Mesothelial cell of epicardium (in vitro differentiated cells): Measurements from ENCODE around the gene INPP4B. TPM values are rescaled to one million over a fixed set of nuclear protein-coding genes. Genes with fewer than 3 reads are reported as not detected.
A peak's percentile ranks its signal among the peaks of the same experiment; 100 is the strongest.

Source experiments
- DNase-seq, 2 experiments: peaks; one replicate each; pipeline ENCODE4 v3.0.0; 2021; ENCODE audit warnings: low spot score in 2 of 2; ENCODE audit not compliant: unreplicated experiment in 2 of 2
- H3K27ac Mint-ChIP-seq: 2 replicates; pipeline ENCODE4 v1.8.0; 2021; ENCODE audit warnings: mixed read lengths
- H3K27me3 Mint-ChIP-seq: 2 replicates; pipeline ENCODE4 v1.8.0; 2021; ENCODE audit warnings: low read depth, mixed read lengths
- H3K36me3 Mint-ChIP-seq: 2 replicates; pipeline ENCODE4 v1.8.0; 2021; ENCODE audit warnings: mixed read lengths
- H3K4me1 Mint-ChIP-seq: 2 replicates; pipeline ENCODE4 v1.8.0; 2021; ENCODE audit warnings: mixed read lengths
- H3K4me3 Mint-ChIP-seq: 2 replicates; pipeline ENCODE4 v1.8.0; 2021; ENCODE audit warnings: mild to moderate bottlenecking, moderate library complexity, mixed read lengths
- H3K9me3 Mint-ChIP-seq: 2 replicates; pipeline ENCODE4 v1.8.0; 2021; ENCODE audit warnings: mixed read lengths
- total RNA-seq: library from RNA; stranded (reverse); gene quantifications from 3 replicates; pipeline ENCODE4 v1.2.1, GENCODE V29; 2021
- TF ChIP-seq, protein P1 (sequence below): fragments of 200-600 bp; sonication (generic); IDR thresholded peaks from one replicate; pipeline ENCODE4 v1.5.0; 2021; ENCODE audit warnings: antibody characterized with exemption; ENCODE audit not compliant: unreplicated experiment

Gene INPP4B
- total RNA-seq, 1 donor from 2014 or later: 35.4 TPM

DNA sequence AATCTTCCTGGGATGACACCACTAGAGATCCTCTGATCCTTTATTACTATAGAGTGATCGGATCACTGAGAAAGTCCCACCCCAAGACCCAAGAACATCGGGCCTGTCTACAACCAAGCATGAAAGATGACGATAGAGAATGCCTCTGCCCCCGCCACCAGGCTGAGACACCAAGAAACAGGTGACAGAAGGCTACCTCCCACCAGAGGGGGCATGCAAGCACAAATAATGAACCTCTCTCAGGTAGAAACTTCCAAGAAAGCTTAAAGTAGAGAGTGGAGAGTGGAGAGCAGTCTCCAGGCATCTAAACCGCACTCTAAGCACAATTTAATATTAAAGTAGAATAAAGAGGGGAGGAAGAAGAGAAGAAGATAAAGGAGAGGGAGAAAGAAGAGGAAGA, 402.6 kb downstream of the INPP4B start:
- Mint-ChIP-seq H3K27ac (no peak overlapping the region), H3K27me3 (no peaks in the 10 kb centered on the region), H3K4me1 (peaks cover 14% of the 10 kb centered on the region), H3K9me3 (peaks cover 26% of the 10 kb centered on the region), H3K4me3 (no peak overlapping the region), H3K36me3 (peaks cover 9% of the 10 kb centered on the region)
- TF ChIP-seq, protein P1, sequence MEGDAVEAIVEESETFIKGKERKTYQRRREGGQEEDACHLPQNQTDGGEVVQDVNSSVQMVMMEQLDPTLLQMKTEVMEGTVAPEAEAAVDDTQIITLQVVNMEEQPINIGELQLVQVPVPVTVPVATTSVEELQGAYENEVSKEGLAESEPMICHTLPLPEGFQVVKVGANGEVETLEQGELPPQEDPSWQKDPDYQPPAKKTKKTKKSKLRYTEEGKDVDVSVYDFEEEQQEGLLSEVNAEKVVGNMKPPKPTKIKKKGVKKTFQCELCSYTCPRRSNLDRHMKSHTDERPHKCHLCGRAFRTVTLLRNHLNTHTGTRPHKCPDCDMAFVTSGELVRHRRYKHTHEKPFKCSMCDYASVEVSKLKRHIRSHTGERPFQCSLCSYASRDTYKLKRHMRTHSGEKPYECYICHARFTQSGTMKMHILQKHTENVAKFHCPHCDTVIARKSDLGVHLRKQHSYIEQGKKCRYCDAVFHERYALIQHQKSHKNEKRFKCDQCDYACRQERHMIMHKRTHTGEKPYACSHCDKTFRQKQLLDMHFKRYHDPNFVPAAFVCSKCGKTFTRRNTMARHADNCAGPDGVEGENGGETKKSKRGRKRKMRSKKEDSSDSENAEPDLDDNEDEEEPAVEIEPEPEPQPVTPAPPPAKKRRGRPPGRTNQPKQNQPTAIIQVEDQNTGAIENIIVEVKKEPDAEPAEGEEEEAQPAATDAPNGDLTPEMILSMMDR: no peak
- DNase-seq: no peak

DNA sequence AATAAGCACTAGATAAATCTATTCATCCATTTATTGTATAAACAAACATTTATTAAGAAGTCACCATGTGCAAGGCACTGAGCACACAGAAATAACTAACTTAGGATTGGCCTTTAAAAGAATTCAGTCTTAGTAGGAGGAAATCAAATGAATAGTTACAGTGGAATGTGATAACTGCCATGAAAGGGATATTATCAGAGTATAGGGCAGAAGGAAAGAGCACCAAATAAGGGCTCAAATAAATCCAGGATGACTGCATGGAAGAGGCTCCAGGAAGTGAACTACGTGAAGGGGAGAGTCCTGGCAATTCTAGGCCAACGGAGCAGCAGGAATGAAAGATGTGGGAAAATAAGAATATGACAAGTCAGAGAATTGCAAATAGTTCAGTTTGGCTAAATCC, 406.0 kb downstream of the INPP4B start:
- Mint-ChIP-seq H3K9me3 (peaks cover 42% of the 10 kb centered on the region), H3K4me1 (peaks cover 5% of the 10 kb centered on the region), H3K27ac (peak overlapping the region; percentile 5), H3K4me3 (no peak overlapping the region), H3K27me3 (no peaks in the 10 kb centered on the region), H3K36me3 (peaks cover 22% of the 10 kb centered on the region)
- DNase-seq: no peak
- TF ChIP-seq, protein P1: no peak

DNA sequence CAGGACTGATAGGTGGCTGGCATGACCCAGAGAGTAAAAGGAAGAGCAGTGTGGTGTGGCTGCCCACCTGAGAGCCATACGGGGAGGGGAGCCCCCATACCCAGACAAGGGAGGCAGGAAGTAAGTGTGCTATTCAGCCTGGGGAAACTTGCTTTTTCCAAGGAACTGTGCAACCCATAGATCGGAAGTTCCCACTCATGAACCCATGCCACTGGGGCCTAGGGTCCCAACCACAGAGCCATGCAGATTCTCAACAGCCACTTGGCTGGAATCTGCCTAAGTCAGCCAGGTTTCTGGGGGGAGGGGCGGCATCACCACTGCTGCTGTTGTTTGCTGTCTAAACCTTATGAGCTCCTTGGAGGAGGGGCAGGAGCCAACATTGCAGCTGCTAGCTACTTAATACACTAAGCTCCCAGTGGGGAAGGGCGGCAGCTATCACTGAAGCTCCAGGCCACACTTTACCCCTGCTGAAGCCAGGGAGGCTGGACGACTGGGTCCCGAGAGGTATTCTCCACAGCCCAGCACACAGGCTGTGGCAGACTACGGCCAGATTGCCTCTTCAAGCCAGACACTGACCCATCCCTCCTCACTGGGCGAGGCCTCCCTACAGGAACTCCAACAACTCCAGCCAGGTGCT, 410.4 kb downstream of the INPP4B start:
- TF ChIP-seq, protein P1: no peak
- no peak for DNase-seq
- no peak overlapping the region for H3K4me3 Mint-ChIP-seq

DNA sequence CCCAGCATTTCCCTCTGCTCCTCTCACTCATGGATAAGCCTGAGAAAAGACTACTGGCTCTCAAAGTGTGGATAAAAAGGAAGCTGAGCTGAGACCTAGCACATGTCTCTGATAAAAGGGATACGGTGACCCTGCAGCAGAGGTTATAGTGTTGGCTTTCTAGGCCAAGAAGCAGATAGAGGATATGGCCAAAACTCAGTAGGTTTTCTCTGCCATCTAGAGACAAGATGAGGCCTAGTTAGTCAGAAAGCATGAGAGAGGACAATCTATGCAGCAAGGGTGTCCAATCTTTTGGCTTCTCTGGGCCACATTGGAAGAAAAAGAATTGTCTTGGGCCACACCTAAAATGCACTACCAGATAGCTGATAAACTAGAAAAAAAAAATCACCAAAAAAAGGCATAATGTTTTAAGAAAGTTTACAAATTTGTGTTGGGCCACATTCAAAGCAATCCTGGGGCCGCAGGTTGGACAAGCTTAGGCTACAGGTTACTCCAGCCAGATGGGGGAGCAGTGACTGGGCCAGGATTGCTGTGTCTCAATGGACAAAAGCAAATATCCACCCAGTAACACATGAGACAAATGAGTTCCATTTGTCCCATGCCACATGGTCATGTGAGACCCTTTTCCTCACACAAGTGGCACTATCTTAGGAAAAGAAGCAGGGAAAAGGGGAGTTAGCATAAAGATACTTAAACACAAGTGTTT, 411.4 kb downstream of the INPP4B start:
- Mint-ChIP-seq H3K4me3 (no peak overlapping the region), H3K27ac (no peak overlapping the region), H3K27me3 (no peaks in the 10 kb centered on the region), H3K36me3 (peaks cover 20% of the 10 kb centered on the region), H3K4me1 (peaks cover 2% of the 10 kb centered on the region), H3K9me3 (peaks cover 22% of the 10 kb centered on the region)
- TF ChIP-seq, protein P1: no peak
- DNase-seq: no peak

More for the DNA sequence above, 410.4 kb downstream of the INPP4B start:
- peaks cover 5% of the 10 kb centered on the region for H3K4me1 Mint-ChIP-seq
- peaks cover 26% of the 10 kb centered on the region for H3K9me3 Mint-ChIP-seq
- no peaks in the 10 kb centered on the region for H3K27me3 Mint-ChIP-seq
- peaks cover 20% of the 10 kb centered on the region for H3K36me3 Mint-ChIP-seq
- no peak overlapping the region for H3K27ac Mint-ChIP-seq

DNA sequence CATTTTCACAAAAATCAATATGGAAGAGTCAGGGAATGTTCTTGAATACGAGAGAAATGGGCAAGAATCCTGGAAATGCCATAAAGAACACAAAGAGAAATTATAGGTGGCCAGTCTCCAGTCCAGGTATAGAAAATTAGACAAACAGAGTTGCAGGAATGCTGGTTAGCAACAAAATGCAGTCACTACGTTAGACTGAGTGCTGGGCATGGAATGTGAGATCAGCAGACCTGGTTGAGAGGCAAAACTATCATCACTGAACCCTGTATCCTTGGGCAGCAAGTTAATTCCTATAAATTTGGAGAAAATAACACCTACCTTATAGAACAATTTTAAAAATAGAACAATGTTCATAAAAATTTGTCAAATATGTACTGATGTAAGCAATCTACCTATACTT, 417.4 kb downstream of the INPP4B start:
- no peaks in the 10 kb centered on the region for H3K36me3 Mint-ChIP-seq
- no peaks in the 10 kb centered on the region for H3K9me3 Mint-ChIP-seq
- H3K4me3 Mint-ChIP-seq: no peak overlapping the region
- H3K27me3 Mint-ChIP-seq: no peaks in the 10 kb centered on the region
- H3K4me1 Mint-ChIP-seq: no peaks in the 10 kb centered on the region
- no peak for DNase-seq
- TF ChIP-seq, protein P1: no peak
- H3K27ac Mint-ChIP-seq: no peak overlapping the region
